Right lobe of liver (tissue), 6 donors: ENCODE results near the gene SGTA. TPM values are rescaled to one million over a fixed set of nuclear protein-coding genes. Genes with fewer than 3 reads are reported as not detected.

Source experiments
- ATAC-seq, 4 donors: fragments of 200-7000 bp; cut with Tn5 transposase; one replicate each; pipeline ENCODE4 v1.9.1; 2020; ENCODE audit warnings: mild to moderate bottlenecking in 4 of 4, moderate library complexity in 4 of 4
- DNase-seq, 3 donors: peaks; one replicate each; pipeline ENCODE4 v3.0.0-alpha.2; 2020
- H3K27ac ChIP-seq, 3 donors: fragments of 200-600 bp; one replicate each; pipeline ENCODE4 v1.8.0; 2022
- H3K27me3 ChIP-seq, 2 donors: fragments of 200-600 bp; one replicate each; pipeline ENCODE4 v1.8.0; 2022
- H3K36me3 ChIP-seq, 4 donors: fragments of 200-600 bp; sonication (generic) in 1 of 4; one replicate each; pipeline versions ENCODE4 v1.5.1 to v1.8.0; 2017 to 2022; ENCODE audit warnings: control low read depth in 1 of 4
- H3K4me1 ChIP-seq, 4 donors: fragments of 200-600 bp; sonication (generic) in 1 of 4; one replicate each; pipeline versions ENCODE4 v1.5.1 to v1.8.0; 2017 to 2022; ENCODE audit warnings: control low read depth in 1 of 4
- H3K4me3 ChIP-seq, 3 donors: fragments of 200-600 bp; one replicate each; pipeline ENCODE4 v1.8.0; 2022
- H3K9me3 ChIP-seq, 4 donors: fragments of 200-600 bp; sonication (generic) in 1 of 4; one replicate each; pipeline versions ENCODE4 v1.5.1 to v1.8.0; 2017 to 2022; ENCODE audit warnings: control low read depth in 1 of 4
- CTCF ChIP-seq, 4 donors: fragments of 200-600 bp in 3 of 4; fragments of 450-650 bp in 1 of 4; IDR thresholded peaks; one replicate each; pipeline versions ENCODE4 v1.5.1 to v1.8.0; 2016 to 2022; ENCODE audit warnings: antibody characterized with exemption in 4 of 4, mild to moderate bottlenecking in 2 of 4
- POLR2A ChIP-seq: fragments of 450-650 bp; IDR thresholded peaks from one replicate; pipeline ENCODE4 v1.6.1; 2017; ENCODE audit warnings: antibody characterized with exemption, mild to moderate bottlenecking
- WGBS: methylation state at CpG from one replicate; pipeline ENCODE4 v1.1.6; 2018; ENCODE audit warnings: low coverage, low lambda C conversion rate; ENCODE audit not compliant: insufficient coverage; ENCODE audit errors: missing lambda C conversion rate; 5-methylcytosine and 5-hydroxymethylcytosine counted together
- intact Hi-C, 2 donors: fragments of 100-400 bp; cut with DNase I; formaldehyde crosslinking; loops; one replicate each; pipeline versions ENCODE4 v1.11.2 to v1.14.1; 2022
- total RNA-seq, 6 experiments: library from RNA; depleted of rRNA in 2 of 6; stranded (reverse); fragments of >200 nt in 2 of 6; fragmentation: NEBNext Ultra II Directional in 3 of 6; extraction: Animal tissue kit (Norgen Biotek cat#: 25700) in 3 of 6; gene quantifications; one replicate each; pipeline versions ENCODE4 v1.1.0 to v1.2.4, GENCODE V29; 2016 to 2023
- donor health status: DM: no; HTN: yes; CAD: no.
- donor health status: DM: no; HTN: no; CAD: no.
- donor health status: DM: no; HTN: no; CAD: no.
- donor health status: DM: no; HTN: yes; CAD: no.
- donor health status: DM: no; HTN: yes; CAD: no.

The SGTA gene
- total RNA-seq, 6 experiments from 2014 or later: 21.5 to 41.7 (median 23.7) TPM

- Histone ChIP-seq H3K36me3 (peaks cover 0 to 4% (median 0%) of the 10 kb centered on the region in 4 donors), H3K9me3 (no peaks in the 10 kb centered on the region), H3K4me3 (no peak overlapping the region), H3K27ac (no peak overlapping the region), H3K4me1 (peaks cover 0 to 4% (median 0%) of the 10 kb centered on the region in 4 donors), H3K27me3 (no peaks in the 10 kb centered on the region)
- WGBS: no CpG with 5 or more reads among the region's 35 CpGs
- no peak for TF ChIP-seq POLR2A
- no peak for TF ChIP-seq CTCF (IDR thresholded peaks at IDR 0.05)
- intact Hi-C loops: no loop called here
- DNase-seq (no peak), ATAC-seq (no peak)
Observed at GRCh38 chr19:2733930-2734588, 49.0 kb downstream of the SGTA start.

- Histone ChIP-seq H3K9me3 (no peaks in the 10 kb centered on the region), H3K4me3 (no peak overlapping the region), H3K27me3 (no peaks in the 10 kb centered on the region), H3K27ac (no peak overlapping the region), H3K4me1 (no peaks in the 10 kb centered on the region), H3K36me3 (peaks cover 0 to 4% (median 0%) of the 10 kb centered on the region in 4 donors)
- no peak for ATAC-seq
- no peak for DNase-seq
- TF ChIP-seq CTCF (IDR thresholded peaks at IDR 0.05) (no peak), POLR2A (no peak)
- WGBS: no CpG with 5 or more reads among the region's 38 CpGs
- intact Hi-C loops: no loop called here
Observed at GRCh38 chr19:2732883-2733282, 50.2 kb downstream of the SGTA start.

- no peak for TF ChIP-seq POLR2A
- no peak for TF ChIP-seq CTCF (IDR thresholded peaks at IDR 0.05)
- no peak overlapping the region for H3K4me3 ChIP-seq
- intact Hi-C loops: no loop called here
- no peaks in the 10 kb centered on the region for H3K4me1 ChIP-seq
- DNase-seq: no peak
- no peak for ATAC-seq
- WGBS: 93% methylated on average over 3 of the region's 33 CpGs
- no peak overlapping the region for H3K27ac ChIP-seq
- H3K27me3 ChIP-seq: no peaks in the 10 kb centered on the region
- peaks cover 0 to 4% (median 0%) of the 10 kb centered on the region in 4 donors for H3K36me3 ChIP-seq
- H3K9me3 ChIP-seq: no peaks in the 10 kb centered on the region
Observed at GRCh38 chr19:2732157-2732725, 50.8 kb downstream of the SGTA start.

- TF ChIP-seq POLR2A: no peak
- intact Hi-C loops: no loop called here
- Histone ChIP-seq H3K4me1 (no peaks in the 10 kb centered on the region), H3K9me3 (no peaks in the 10 kb centered on the region), H3K27me3 (no peaks in the 10 kb centered on the region), H3K36me3 (no peaks in the 10 kb centered on the region), H3K4me3 (no peak overlapping the region), H3K27ac (no peak overlapping the region)
- no peak for ATAC-seq
- DNase-seq: no peak
- WGBS: 92% methylated on average over 14 of the region's 41 CpGs
Observed at GRCh38 chr19:2731181-2731995, 51.7 kb downstream of the SGTA start.
